K562 (cell line): ENCODE data around the gene RIMKLA. TPM values are rescaled to one million over a fixed set of nuclear protein-coding genes. Genes with fewer than 3 reads are reported as not detected.

Experiments used
- CREB1 ChIP-seq, 2 experiments: sonication (generic) in 1 of 2; formaldehyde crosslinking in 1 of 2; IDR thresholded peaks; 2 replicates each; pipeline versions ENCODE4 v1.6.1 to v1.8.0; 2012 to 2022; ENCODE audit warnings: inconsistent platforms in 1 of 2, mild to moderate bottlenecking in 1 of 2, missing genetic modification reagents in 1 of 2, moderate library complexity in 1 of 2
- DMBX1 ChIP-seq: fragments of 250-450 bp; sonication (Bioruptor Pico); IDR thresholded peaks from 2 replicates; pipeline ENCODE4 v1.8.0; 2022; ENCODE audit warnings: inconsistent platforms, mild to moderate bottlenecking, moderate library complexity, borderline replicate concordance
- ELF2 ChIP-seq: fragments of 250-450 bp; sonication (Bioruptor Pico); IDR thresholded peaks from 2 replicates; pipeline ENCODE4 v1.5.0; 2021; ENCODE audit warnings: mild to moderate bottlenecking
- EP300 ChIP-seq: IDR thresholded peaks from 2 replicates; pipeline ENCODE4 v1.6.1; 2012; ENCODE audit warnings: low read length, improper control_type of control experiment
- EWSR1 ChIP-seq: fragments of 450-650 bp; IDR thresholded peaks from 2 replicates; pipeline ENCODE4 v1.6.1; 2018; ENCODE audit warnings: borderline replicate concordance, mild to moderate bottlenecking, low read depth, moderate library complexity; ENCODE audit not compliant: partially characterized antibody
- GABPA ChIP-seq: fragments of 200-800 bp; sonication (Bioruptor generic); conservative IDR thresholded peaks from 2 replicates; pipeline ENCODE4 v1.6.1; 2016; ENCODE audit warnings: low read depth, missing genetic modification characterization, missing compliant biosample characterization
- GTF2F1 ChIP-seq: IDR thresholded peaks from 2 replicates; pipeline ENCODE4 v1.6.1; 2011; ENCODE audit warnings: low read depth, low read length, improper control_type of control experiment
- HCFC1 ChIP-seq: IDR thresholded peaks from 2 replicates; pipeline ENCODE4 v1.6.1; 2012; ENCODE audit warnings: low read depth, low read length, improper control_type of control experiment
- KAT7 ChIP-seq: sonication (generic); formaldehyde crosslinking; IDR thresholded peaks from 2 replicates; pipeline ENCODE4 v1.8.0; 2022; ENCODE audit warnings: missing genetic modification reagents, mild to moderate bottlenecking, borderline replicate concordance
- NR4A1 ChIP-seq, 2 experiments: fragments of 250-450 bp in 1 of 2; fragments of 450-650 bp in 1 of 2; sonication (Bioruptor Pico) in 1 of 2; IDR thresholded peaks; 2 replicates each; pipeline versions ENCODE4 v1.4.0 to v1.6.1; 2016 to 2020; ENCODE audit warnings: mild to moderate bottlenecking in 2 of 2, missing compliant biosample characterization in 1 of 2, missing genetic modification characterization in 1 of 2, moderate library complexity in 1 of 2
- SP1 ChIP-seq: sonication (generic); formaldehyde crosslinking; IDR thresholded peaks from 2 replicates; pipeline ENCODE4 v1.8.1; 2022; ENCODE audit warnings: mild to moderate bottlenecking, missing genetic modification reagents
- SREBF1 ChIP-seq: fragments of 150-350 bp; IDR thresholded peaks from 2 replicates; pipeline ENCODE4 v1.6.1; 2014; ENCODE audit warnings: antibody characterized with exemption, low read depth, low read length, borderline replicate concordance
- TBL1XR1 ChIP-seq, 2 experiments: IDR thresholded peaks; 2 replicates each; pipeline ENCODE4 v1.6.1; 2012; ENCODE audit warnings: improper control_type of control experiment in 2 of 2, low read length in 2 of 2, mild to moderate bottlenecking in 1 of 2
- TBP ChIP-seq: optimal IDR thresholded peaks from 2 replicates; pipeline ENCODE3; 2011; ENCODE audit warnings: low read depth, low read length, improper control_type of control experiment
- TGIF2 ChIP-seq: sonication (generic); formaldehyde crosslinking; IDR thresholded peaks from 2 replicates; pipeline ENCODE4 v1.8.1; 2022; ENCODE audit warnings: mild to moderate bottlenecking, missing genetic modification reagents, moderate library complexity
- ZBED1 ChIP-seq: IDR thresholded peaks from 2 replicates; pipeline ENCODE4 v1.6.1; 2014
- ZC3H8 ChIP-seq: fragments of 450-650 bp; IDR thresholded peaks from 2 replicates; pipeline ENCODE4 v1.6.1; 2017
- ZNF507 ChIP-seq: conservative IDR thresholded peaks from 2 replicates; pipeline ENCODE4 v1.6.1; 2017; ENCODE audit warnings: missing genetic modification characterization, missing compliant biosample characterization
- polyA plus RNA-seq, 8 experiments: library from polyadenylated mRNA; depleted of rRNA in 4 of 8; stranded (reverse) in 5 of 8; unstranded in 3 of 8; fragments of >200 nt; fragmentation: Nextera tagmentation in 2 of 8; fragmentation: Illumina TruSeq in 1 of 8; extraction: Ambion mirVana in 2 of 8; extraction: Trizol in 1 of 8; gene quantifications; 2 replicates each; pipeline versions ENCODE4 v1.2.1 to v1.2.3, GENCODE V29; 2011 to 2014; ENCODE audit warnings: inconsistent platforms in 1 of 8, missing spikeins in 1 of 8
- total RNA-seq, 7 experiments: library from RNA; depleted of rRNA in 6 of 7; stranded (reverse); fragments of >200 nt in 6 of 7; fragmentation: Illumina TruSeq in 2 of 7; extraction: Trizol in 2 of 7; gene quantifications; 2 replicates each; pipeline versions ENCODE4 v1.2.1 to v1.2.3, GENCODE V29; 2011 to 2021; ENCODE audit warnings: low replicate concordance in 1 of 7
- TF ChIP-seq, protein P1 (sequence below): fragments of 250-450 bp; sonication (Bioruptor Pico); IDR thresholded peaks from 2 replicates; pipeline ENCODE4 v1.9.0; 2021; ENCODE audit warnings: mild to moderate bottlenecking, inconsistent platforms
- TF ChIP-seq, protein P2 (sequence below): sonication (generic); formaldehyde crosslinking; IDR thresholded peaks from 2 replicates; pipeline ENCODE4 v1.9.0; 2022; ENCODE audit warnings: mild to moderate bottlenecking, missing genetic modification reagents
- TF ChIP-seq, protein P3 (sequence below): fragments of 250-450 bp; sonication (Bioruptor Pico); IDR thresholded peaks from 2 replicates; pipeline ENCODE4 v1.5.0; 2021
- TF ChIP-seq, protein P4 (sequence below): sonication (generic); formaldehyde crosslinking; IDR thresholded peaks from 2 replicates; pipeline ENCODE4 v1.8.0; 2022; ENCODE audit warnings: missing genetic modification reagents, mild to moderate bottlenecking, borderline replicate concordance

Gene RIMKLA
- total and polyA plus RNA-seq, 9 of the 15 experiments (the other 6 are each of a cell fraction or from before 2014, with no cell fraction given), result 0.02 TPM; not detected in 8

DNA sequence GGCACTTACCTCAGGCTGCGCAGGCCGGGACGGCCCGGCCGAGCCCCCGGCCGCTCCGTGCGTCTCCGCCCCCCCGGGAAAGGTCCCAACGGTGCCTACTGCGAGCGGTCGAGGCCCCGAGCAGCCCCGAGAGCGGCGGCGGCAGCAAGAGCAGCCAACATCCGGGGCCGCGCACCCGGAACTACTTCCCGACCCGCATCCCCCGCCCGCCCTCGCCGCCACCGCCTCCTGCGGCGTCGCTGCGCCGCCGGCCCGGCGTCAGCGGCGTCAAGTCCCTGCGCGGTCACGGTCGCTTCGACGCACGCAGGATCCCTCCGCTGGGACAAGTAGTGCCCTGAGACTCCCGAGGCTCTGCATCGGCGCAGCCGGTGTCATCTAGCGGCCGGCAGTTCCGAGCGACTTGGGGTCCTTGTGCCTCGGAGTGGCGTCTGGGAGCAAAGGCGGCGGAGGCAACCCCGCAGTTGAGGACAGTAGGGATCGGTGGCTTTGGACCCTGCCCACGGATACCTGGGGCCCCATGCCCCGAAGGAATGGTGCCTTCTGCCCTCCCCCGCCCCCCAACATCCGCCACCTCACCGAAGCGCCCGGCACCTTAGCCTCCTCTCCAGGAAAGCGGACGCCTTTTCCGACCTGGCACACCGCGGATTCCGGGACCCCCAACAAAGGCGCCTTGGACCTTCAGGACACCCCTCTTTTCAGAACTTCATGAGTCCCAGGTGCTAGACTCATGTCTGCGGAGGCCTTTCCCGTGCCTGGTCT is 45.4 kb upstream of the RIMKLA start, which contains the start of gene FOXJ3 (continued):
- no peak for TF ChIP-seq ZNF507 (tag)
- TF ChIP-seq TBL1XR1 (IDR thresholded peaks at IDR 0.05; ENCODE audit: low read length in 2 of 2), result peak; percentile 57 to 82; a peak in 3 of 4 replicates
- TF ChIP-seq, protein P1, sequence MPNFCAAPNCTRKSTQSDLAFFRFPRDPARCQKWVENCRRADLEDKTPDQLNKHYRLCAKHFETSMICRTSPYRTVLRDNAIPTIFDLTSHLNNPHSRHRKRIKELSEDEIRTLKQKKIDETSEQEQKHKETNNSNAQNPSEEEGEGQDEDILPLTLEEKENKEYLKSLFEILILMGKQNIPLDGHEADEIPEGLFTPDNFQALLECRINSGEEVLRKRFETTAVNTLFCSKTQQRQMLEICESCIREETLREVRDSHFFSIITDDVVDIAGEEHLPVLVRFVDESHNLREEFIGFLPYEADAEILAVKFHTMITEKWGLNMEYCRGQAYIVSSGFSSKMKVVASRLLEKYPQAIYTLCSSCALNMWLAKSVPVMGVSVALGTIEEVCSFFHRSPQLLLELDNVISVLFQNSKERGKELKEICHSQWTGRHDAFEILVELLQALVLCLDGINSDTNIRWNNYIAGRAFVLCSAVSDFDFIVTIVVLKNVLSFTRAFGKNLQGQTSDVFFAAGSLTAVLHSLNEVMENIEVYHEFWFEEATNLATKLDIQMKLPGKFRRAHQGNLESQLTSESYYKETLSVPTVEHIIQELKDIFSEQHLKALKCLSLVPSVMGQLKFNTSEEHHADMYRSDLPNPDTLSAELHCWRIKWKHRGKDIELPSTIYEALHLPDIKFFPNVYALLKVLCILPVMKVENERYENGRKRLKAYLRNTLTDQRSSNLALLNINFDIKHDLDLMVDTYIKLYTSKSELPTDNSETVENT (CRISPR knock-in tag), result peak; percentile 79
- peak; percentile 56; the same call in 1 of the 2 replicates for TF ChIP-seq SREBF1
- TF ChIP-seq, protein P2, sequence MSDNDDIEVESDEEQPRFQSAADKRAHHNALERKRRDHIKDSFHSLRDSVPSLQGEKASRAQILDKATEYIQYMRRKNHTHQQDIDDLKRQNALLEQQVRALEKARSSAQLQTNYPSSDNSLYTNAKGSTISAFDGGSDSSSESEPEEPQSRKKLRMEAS (CRISPR knock-in tag), result peak; percentile 75
- TF ChIP-seq EWSR1, result no peak
- TF ChIP-seq SP1, result peak; percentile 91
- TF ChIP-seq TBP, result peak; percentile 96
- peak; percentile 30; the same call in 1 of the 2 replicates for TF ChIP-seq TGIF2
- TF ChIP-seq, protein P3, sequence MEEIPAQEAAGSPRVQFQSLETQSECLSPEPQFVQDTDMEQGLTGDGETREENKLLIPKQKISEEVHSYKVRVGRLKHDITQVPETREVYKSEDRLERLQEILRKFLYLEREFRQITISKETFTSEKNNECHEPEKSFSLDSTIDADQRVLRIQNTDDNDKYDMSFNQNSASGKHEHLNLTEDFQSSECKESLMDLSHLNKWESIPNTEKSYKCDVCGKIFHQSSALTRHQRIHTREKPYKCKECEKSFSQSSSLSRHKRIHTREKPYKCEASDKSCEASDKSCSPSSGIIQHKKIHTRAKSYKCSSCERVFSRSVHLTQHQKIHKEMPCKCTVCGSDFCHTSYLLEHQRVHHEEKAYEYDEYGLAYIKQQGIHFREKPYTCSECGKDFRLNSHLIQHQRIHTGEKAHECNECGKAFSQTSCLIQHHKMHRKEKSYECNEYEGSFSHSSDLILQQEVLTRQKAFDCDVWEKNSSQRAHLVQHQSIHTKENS, result no peak
- peak; percentile 83 for TF ChIP-seq HCFC1
- peak; percentile 79; the same call in 1 of the 2 replicates for TF ChIP-seq ZBED1
- TF ChIP-seq ELF2, result peak; percentile 72
- peak; percentile 99 for TF ChIP-seq KAT7
- TF ChIP-seq, protein P4, sequence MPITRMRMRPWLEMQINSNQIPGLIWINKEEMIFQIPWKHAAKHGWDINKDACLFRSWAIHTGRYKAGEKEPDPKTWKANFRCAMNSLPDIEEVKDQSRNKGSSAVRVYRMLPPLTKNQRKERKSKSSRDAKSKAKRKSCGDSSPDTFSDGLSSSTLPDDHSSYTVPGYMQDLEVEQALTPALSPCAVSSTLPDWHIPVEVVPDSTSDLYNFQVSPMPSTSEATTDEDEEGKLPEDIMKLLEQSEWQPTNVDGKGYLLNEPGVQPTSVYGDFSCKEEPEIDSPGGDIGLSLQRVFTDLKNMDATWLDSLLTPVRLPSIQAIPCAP (CRISPR knock-in tag), result no peak
- TF ChIP-seq CREB1 (IDR thresholded peaks at IDR 0.05), result peak; percentile 92
- peak; percentile 96 for TF ChIP-seq CREB1 (CRISPR knock-in tag; IDR thresholded peaks at IDR 0.05)
- peak; percentile 65; the same call in 1 of the 2 replicates for TF ChIP-seq DMBX1
- TF ChIP-seq NR4A1 (CRISPR knock-in tag; IDR thresholded peaks at IDR 0.05), result no peak; the same call in 1 of the 2 replicates
- TF ChIP-seq NR4A1 (tag; IDR thresholded peaks at IDR 0.05), result no peak
- peak; percentile 69 for TF ChIP-seq EP300
- TF ChIP-seq ZC3H8, result 0 out of 2 replicates have a peak, but pooled peaks have one; percentile 24
- peak; percentile 72 for TF ChIP-seq GTF2F1
- peak; percentile 97 for TF ChIP-seq GABPA (tag)
